RWPE2 (cell line): Measurements from ENCODE around the gene PLXNB3.

Source experiments
- ATAC-seq: fragments of 200-7000 bp; cut with Tn5 transposase; 3 replicates; pipeline ENCODE4 v1.9.1; 2021; ENCODE audit warnings: low read depth
- DNase-seq: peaks from one replicate; pipeline ENCODE4 v3.0.0-alpha.2; 2020; ENCODE audit warnings: low spot score
- H3K27ac ChIP-seq: fragments of 450-650 bp; 2 replicates; pipeline ENCODE4 v1.5.1; 2017; ENCODE audit warnings: mild to moderate bottlenecking; ENCODE audit not compliant: poor library complexity, severe bottlenecking
- H3K27me3 ChIP-seq: fragments of 250-450 bp; sonication (Bioruptor Pico); 2 replicates; pipeline ENCODE4 v1.5.1; 2021; ENCODE audit warnings: mild to moderate bottlenecking, moderate library complexity; ENCODE audit not compliant: insufficient read depth, poor library complexity, severe bottlenecking
- H3K36me3 ChIP-seq: fragments of 250-450 bp; sonication (Bioruptor Pico); 2 replicates; pipeline ENCODE4 v1.5.1; 2020; ENCODE audit warnings: low read depth, mild to moderate bottlenecking, moderate library complexity
- H3K4me1 ChIP-seq: fragments of 250-450 bp; sonication (Bioruptor Pico); 2 replicates; pipeline ENCODE4 v1.5.1; 2021; ENCODE audit warnings: mild to moderate bottlenecking, moderate library complexity; ENCODE audit not compliant: insufficient read depth, poor library complexity, severe bottlenecking
- H3K4me3 ChIP-seq: fragments of 250-450 bp; sonication (Bioruptor Pico); 2 replicates; pipeline ENCODE4 v1.5.1; 2021; ENCODE audit warnings: mild to moderate bottlenecking, moderate library complexity; ENCODE audit not compliant: severe bottlenecking
- H3K9me3 ChIP-seq: fragments of 250-450 bp; sonication (Bioruptor Pico); 2 replicates; pipeline ENCODE4 v1.5.1; 2021; ENCODE audit warnings: mild to moderate bottlenecking, moderate library complexity; ENCODE audit not compliant: severe bottlenecking
- TF ChIP-seq, protein P1 (sequence below): fragments of 450-650 bp; IDR thresholded peaks from one replicate; pipeline ENCODE4 v1.5.1; 2017; ENCODE audit warnings: mild to moderate bottlenecking, moderate library complexity; ENCODE audit not compliant: poor library complexity, severe bottlenecking

Gene PLXNB3

DNA sequence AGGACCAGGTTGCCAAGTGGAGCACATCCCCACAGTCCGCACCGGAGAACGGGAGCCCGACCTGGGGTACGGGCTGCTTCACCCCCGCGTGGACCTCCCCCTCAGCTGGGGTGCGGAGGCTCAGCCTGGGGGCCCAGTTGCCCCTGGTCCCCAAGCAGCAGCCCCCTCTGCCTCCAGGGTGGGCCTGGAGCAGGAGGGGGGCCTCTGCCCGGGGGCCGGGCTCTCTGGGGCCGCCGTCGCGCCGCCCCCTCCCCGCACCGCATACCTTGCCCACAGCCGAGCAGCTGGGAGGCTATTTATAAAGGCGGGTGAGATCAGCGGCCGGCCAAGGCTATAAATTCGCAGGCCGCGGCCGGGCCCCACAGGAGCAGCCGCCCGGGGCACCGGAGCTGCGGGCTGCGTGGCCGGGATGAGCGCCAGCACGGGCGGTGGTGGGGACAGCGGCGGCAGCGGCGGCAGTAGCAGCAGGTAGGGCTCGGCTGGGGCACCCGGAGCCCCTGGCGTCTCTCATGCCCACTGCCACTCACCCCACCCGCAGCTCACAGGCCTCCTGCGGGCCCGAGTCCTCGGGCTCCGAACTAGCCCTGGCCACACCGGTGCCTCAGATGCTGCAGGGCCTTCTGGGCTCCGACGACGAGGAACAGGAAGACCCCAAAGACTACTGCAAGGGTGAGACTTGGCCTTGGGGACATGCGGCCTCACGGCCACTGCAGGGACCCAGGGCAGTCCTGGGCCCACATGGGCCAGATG, 16.8 kb downstream of the PLXNB3 start, which contains the start of gene SRPK3:
TSS of gene SRPK3 (plus strand) at position 364 of the 750 bp plus-strand sequence. CDS start at position 410, 46 bp downstream.
- no peak for DNase-seq
- TF ChIP-seq, protein P1, sequence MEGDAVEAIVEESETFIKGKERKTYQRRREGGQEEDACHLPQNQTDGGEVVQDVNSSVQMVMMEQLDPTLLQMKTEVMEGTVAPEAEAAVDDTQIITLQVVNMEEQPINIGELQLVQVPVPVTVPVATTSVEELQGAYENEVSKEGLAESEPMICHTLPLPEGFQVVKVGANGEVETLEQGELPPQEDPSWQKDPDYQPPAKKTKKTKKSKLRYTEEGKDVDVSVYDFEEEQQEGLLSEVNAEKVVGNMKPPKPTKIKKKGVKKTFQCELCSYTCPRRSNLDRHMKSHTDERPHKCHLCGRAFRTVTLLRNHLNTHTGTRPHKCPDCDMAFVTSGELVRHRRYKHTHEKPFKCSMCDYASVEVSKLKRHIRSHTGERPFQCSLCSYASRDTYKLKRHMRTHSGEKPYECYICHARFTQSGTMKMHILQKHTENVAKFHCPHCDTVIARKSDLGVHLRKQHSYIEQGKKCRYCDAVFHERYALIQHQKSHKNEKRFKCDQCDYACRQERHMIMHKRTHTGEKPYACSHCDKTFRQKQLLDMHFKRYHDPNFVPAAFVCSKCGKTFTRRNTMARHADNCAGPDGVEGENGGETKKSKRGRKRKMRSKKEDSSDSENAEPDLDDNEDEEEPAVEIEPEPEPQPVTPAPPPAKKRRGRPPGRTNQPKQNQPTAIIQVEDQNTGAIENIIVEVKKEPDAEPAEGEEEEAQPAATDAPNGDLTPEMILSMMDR: no peak
- no peaks in the 10 kb centered on the region for H3K9me3 ChIP-seq
- no peaks in the 10 kb centered on the region for H3K36me3 ChIP-seq
- H3K4me3 ChIP-seq: no peak within 1 kb of the TSS
- no peak within 1 kb of the TSS for H3K27ac ChIP-seq
- H3K27me3 ChIP-seq: no peaks in the 10 kb centered on the region
- ATAC-seq: peak; percentile 17; the same call in 1 of the 3 replicates
- no peaks in the 10 kb centered on the region for H3K4me1 ChIP-seq

DNA sequence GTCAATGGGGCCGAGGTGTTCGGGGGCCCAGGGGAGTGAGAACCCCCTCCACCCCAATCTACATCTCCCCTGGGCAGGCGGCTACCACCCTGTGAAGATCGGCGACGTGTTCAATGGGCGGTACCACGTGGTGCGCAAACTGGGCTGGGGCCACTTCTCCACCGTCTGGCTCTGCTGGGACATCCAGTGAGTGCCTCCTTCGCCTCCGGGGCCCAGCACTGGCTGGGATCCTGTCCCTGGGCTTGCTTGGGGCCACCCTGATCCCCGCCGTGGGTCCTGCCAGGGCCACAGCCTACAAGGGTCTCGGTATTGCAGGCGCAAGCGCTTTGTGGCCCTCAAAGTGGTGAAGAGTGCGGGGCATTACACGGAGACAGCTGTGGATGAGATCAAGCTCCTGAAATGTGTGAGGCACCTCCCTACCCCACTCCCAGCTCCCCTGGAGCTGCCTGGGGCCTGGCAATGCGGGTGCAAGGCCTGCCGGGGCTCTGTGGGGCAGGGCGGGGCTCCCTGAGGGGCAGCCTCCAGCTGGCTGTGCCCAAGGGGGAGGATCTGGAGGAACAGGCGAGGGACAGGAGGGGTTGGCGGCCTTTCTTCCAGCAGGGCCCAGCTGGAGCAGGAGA, 17.5 kb downstream of the PLXNB3 start:
- Histone ChIP-seq H3K27ac (no peak overlapping the region), H3K4me3 (no peak overlapping the region), H3K4me1 (no peaks in the 10 kb centered on the region), H3K36me3 (0 out of 2 replicates have a peak, but pooled peaks cover 4% of the 10 kb centered on the region), H3K27me3 (no peaks in the 10 kb centered on the region), H3K9me3 (no peaks in the 10 kb centered on the region)
- ATAC-seq: no peak
- TF ChIP-seq, protein P1: no peak
- no peak for DNase-seq

DNA sequence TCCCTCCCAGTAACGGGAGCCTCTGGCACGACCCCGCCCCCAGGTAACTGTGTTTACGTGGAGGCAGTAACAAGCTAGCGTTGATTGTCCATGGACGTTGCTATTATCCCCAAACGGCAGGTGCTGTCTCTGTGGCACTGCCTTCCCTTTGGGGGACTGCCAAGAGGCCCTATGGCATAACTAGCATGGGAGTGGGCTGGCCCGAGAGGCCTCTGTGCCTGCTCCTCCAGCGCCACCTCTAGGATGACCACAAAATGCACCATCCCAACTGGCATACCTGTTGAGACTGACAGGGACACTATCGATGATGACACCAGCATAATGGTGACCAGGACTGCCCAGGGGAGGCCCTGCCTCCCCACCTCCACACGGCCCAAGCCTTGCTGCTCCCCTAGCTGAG, 18.3 kb downstream of the PLXNB3 start:
- no peak overlapping the region for H3K4me3 ChIP-seq
- DNase-seq (no peak), ATAC-seq (no peak; the same call in 2 of the 3 replicates)
- TF ChIP-seq, protein P1: no peak
- H3K9me3 ChIP-seq: no peaks in the 10 kb centered on the region
- H3K27ac ChIP-seq: no peak overlapping the region
- no peaks in the 10 kb centered on the region for H3K27me3 ChIP-seq
- H3K4me1 ChIP-seq: no peaks in the 10 kb centered on the region
- H3K36me3 ChIP-seq: 0 out of 2 replicates have a peak, but pooled peaks cover 4% of the 10 kb centered on the region

DNA sequence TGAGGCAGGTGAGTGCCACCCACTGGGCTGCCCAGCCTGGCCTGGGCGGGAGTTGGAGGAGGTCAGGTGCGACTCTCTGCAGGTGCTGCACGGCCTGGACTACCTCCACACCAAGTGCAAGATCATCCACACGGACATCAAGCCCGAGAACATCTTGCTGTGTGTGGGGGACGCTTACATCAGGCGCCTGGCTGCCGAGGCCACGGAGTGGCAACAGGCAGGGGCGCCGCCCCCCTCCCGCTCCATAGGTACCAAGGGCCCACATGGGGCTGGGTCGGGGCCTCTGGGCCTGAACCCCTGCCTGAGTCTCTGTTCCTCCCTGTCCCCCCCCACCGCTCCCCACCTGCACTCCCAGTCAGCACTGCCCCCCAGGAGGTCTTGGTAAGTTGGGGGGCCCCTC, 18.8 kb downstream of the PLXNB3 start:
- TF ChIP-seq, protein P1: no peak
- H3K27me3 ChIP-seq: no peaks in the 10 kb centered on the region
- H3K4me3 ChIP-seq: no peak overlapping the region
- DNase-seq: no peak
- no peak for ATAC-seq
- H3K27ac ChIP-seq: no peak overlapping the region
- H3K9me3 ChIP-seq: no peaks in the 10 kb centered on the region
- 0 out of 2 replicates have a peak, but pooled peaks cover 4% of the 10 kb centered on the region for H3K36me3 ChIP-seq
- H3K4me1 ChIP-seq: no peaks in the 10 kb centered on the region
